ENCODE results near the gene ZBTB42. TPM values are rescaled to one million over a fixed set of nuclear protein-coding genes. Genes with fewer than 3 reads are reported as not detected.
A peak's percentile ranks its signal among the peaks of the same experiment; 100 is the strongest.

The ZBTB42 gene
- polyA plus RNA-seq, 3 donors = 0.49 to 1.0 (median 0.68) TPM

DNA sequence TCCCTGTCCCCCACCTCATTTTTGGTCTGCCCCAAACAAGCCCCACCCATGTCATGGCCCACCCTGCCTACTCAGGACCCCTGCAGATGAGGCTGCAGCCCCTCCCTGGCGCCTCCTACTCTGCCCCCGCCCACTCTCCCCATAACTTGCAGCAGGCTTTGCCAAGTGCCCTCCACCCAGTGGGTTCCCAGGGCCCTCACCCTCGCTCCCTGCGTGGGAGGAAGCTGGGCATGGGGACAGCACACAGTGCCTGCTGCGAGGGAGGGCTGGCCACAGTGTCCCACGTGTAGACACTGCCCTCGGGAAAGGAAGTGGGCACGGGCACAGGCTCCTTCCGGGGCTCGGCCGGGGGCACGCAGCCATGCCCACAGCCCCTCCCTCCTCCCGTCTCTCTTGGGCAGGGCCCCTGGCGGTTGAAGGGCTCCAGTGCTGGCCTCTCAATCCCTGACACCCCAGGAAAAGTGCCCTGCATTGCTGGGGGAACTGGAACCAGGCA lies 14.8 kb upstream of the ZBTB42 start:
- peak; percentile 61 to 67 (median 63) for DNase-seq
- H3K36me3 Mint-ChIP-seq = peaks cover 17 to 35% of the 10 kb centered on the region in 2 donors
- peak overlapping the region; percentile 53 to 77 for H3K27ac ChIP-seq (ENCODE audit: low read depth in 1 of 2, low read length in 2 of 2)
- H3K27me3 Mint-ChIP-seq (ENCODE audit: low read depth in 3 of 3) = peaks cover 0 to 2% (median 0%) of the 10 kb centered on the region in 3 donors
- TF ChIP-seq CTCF (IDR thresholded peaks at IDR 0.05) = no peak
- H3K4me1 ChIP-seq (ENCODE audit: control insufficient read depth in 1 of 2, insufficient read depth in 2 of 2, low read length in 2 of 2) = peaks cover 29 to 35% of the 10 kb centered on the region in 2 donors
- H4K20me1 ChIP-seq (ENCODE audit: insufficient read depth, low read length) = peaks cover 75% of the 10 kb centered on the region
- peaks cover 24 to 30% of the 10 kb centered on the region in 2 donors for H3K36me3 ChIP-seq (replicated peaks in 1 of 2; ENCODE audit: control insufficient read depth in 1 of 2, insufficient read depth in 2 of 2, low read length in 2 of 2)
- no peaks in the 10 kb centered on the region for H3K9me3 Mint-ChIP-seq
- intact Hi-C loops (cut with micrococcal nuclease) = no loop called here
- peak overlapping the region in 3 of 7 donors; percentile 63 to 86 (median 68) for H3K27ac Mint-ChIP-seq
- peaks cover 65% of the 10 kb centered on the region for H3K79me2 ChIP-seq (ENCODE audit: insufficient read depth, low read length)
- H3K4me1 Mint-ChIP-seq = peaks cover 38% of the 10 kb centered on the region
- H3K27me3 ChIP-seq (ENCODE audit: control insufficient read depth in 2 of 2, insufficient read depth in 2 of 2, low read length in 2 of 2) = no peaks in the 10 kb centered on the region
- H3K4me2 ChIP-seq (replicated peaks; ENCODE audit: extremely low read depth, low read length, poor library complexity, severe bottlenecking) = peak overlapping the region; percentile 64
- peak overlapping the region; percentile 43 for H3K9ac ChIP-seq (ENCODE audit: insufficient read depth, low read length, poor library complexity, severe bottlenecking)
- H3K9me3 ChIP-seq (replicated peaks in 1 of 2; ENCODE audit: control insufficient read depth in 1 of 2, insufficient read depth in 1 of 2, low read length in 2 of 2) = no peaks in the 10 kb centered on the region
- peak overlapping the region in 1 of 3 experiments; percentile 60 for H3K4me3 ChIP-seq (replicated peaks in 1 of 3; ENCODE audit: low read depth in 2 of 3, low read length in 3 of 3)
- H3K4me3 Mint-ChIP-seq = peak overlapping the region; percentile 41 to 63
- WGBS (ENCODE audit: insufficient coverage) = 14% methylated on average over 7 of the region's 14 CpGs
- H2AFZ ChIP-seq (ENCODE audit: insufficient read depth, low read depth, low read length, poor library complexity, severe bottlenecking) = no peak overlapping the region

- Histone ChIP-seq H3K36me3 (replicated peaks in 1 of 2; ENCODE audit: control insufficient read depth in 1 of 2, insufficient read depth in 2 of 2, low read length in 2 of 2) (peaks cover 33 to 37% of the 10 kb centered on the region in 2 donors), H4K20me1 (ENCODE audit: insufficient read depth, low read length) (peaks cover 75% of the 10 kb centered on the region), H3K27me3 (ENCODE audit: control insufficient read depth in 2 of 2, insufficient read depth in 2 of 2, low read length in 2 of 2) (no peaks in the 10 kb centered on the region), H3K4me2 (replicated peaks; ENCODE audit: extremely low read depth, low read length, poor library complexity, severe bottlenecking) (peak overlapping the region; percentile 64), H3K9ac (ENCODE audit: insufficient read depth, low read length, poor library complexity, severe bottlenecking) (peak overlapping the region; percentile 43), H3K4me3 (replicated peaks in 1 of 3; ENCODE audit: low read depth in 2 of 3, low read length in 3 of 3) (peak overlapping the region in 1 of 3 experiments; percentile 60), H3K27ac (ENCODE audit: low read depth in 1 of 2, low read length in 2 of 2) (peak overlapping the region; percentile 53 to 77), H3K79me2 (ENCODE audit: insufficient read depth, low read length) (peaks cover 74% of the 10 kb centered on the region), H3K4me1 (ENCODE audit: control insufficient read depth in 1 of 2, insufficient read depth in 2 of 2, low read length in 2 of 2) (peaks cover 29 to 35% of the 10 kb centered on the region in 2 donors), H3K9me3 (replicated peaks in 1 of 2; ENCODE audit: control insufficient read depth in 1 of 2, insufficient read depth in 1 of 2, low read length in 2 of 2) (no peaks in the 10 kb centered on the region), H2AFZ (ENCODE audit: insufficient read depth, low read depth, low read length, poor library complexity, severe bottlenecking) (no peak overlapping the region)
- H3K27ac Mint-ChIP-seq = peak overlapping the region in 6 of 7 donors; percentile 68 to 90 (median 86)
- peaks cover 22 to 40% of the 10 kb centered on the region in 2 donors for H3K36me3 Mint-ChIP-seq
- 63% methylated on average over 9 of the region's 30 CpGs for WGBS (ENCODE audit: insufficient coverage)
- H3K4me3 Mint-ChIP-seq = peak overlapping the region; percentile 41 to 63
- peaks cover 0 to 2% (median 0%) of the 10 kb centered on the region in 3 donors for H3K27me3 Mint-ChIP-seq (ENCODE audit: low read depth in 3 of 3)
- peak in 1 of 3 donors; percentile 24 for DNase-seq
- TF ChIP-seq CTCF (IDR thresholded peaks at IDR 0.05) = no peak
- no peaks in the 10 kb centered on the region for H3K9me3 Mint-ChIP-seq
- peaks cover 38% of the 10 kb centered on the region for H3K4me1 Mint-ChIP-seq
- intact Hi-C loops (cut with micrococcal nuclease) = no loop called here
Observed at GRCh38 chr14:104786726-104787675, 13.9 kb upstream of the ZBTB42 start.

Data from CD14-positive monocyte (primary cell).